B cell (primary cell): Measurements from ENCODE around the gene MS4A18. TPM values are rescaled to one million over a fixed set of nuclear protein-coding genes. Genes with fewer than 3 reads are reported as not detected.

Source experiments
- ATAC-seq: fragments of 200-7000 bp; cut with Tn5 transposase; one replicate; pipeline ENCODE4 v1.10.0; 2021; ENCODE audit warnings: low read depth, mild to moderate bottlenecking, moderate number of reproducible peaks, moderate library complexity
- CTCF ChIA-PET: fragments of 350-600 bp; sonication (Branson Sonifier 250); formaldehyde crosslinking; loops from one replicate; lab custom pipeline; 2021; ENCODE audit warnings: antibody characterized with exemption, inconsistent platforms; lab: Charles Lee
- POLR2A ChIA-PET: fragments of 350-600 bp; sonication (Branson Sonifier 250); formaldehyde crosslinking; loops from one replicate; lab custom pipeline; 2021; ENCODE audit warnings: antibody characterized with exemption; lab: Charles Lee
- DNase-seq: peaks from one replicate; pipeline ENCODE4 v3.0.0; 2013
- H2AFZ ChIP-seq: 2 replicates; pipeline ENCODE4 v1.6.1; 2012; ENCODE audit warnings: mild to moderate bottlenecking, low read depth, low read length; ENCODE audit not compliant: insufficient read depth, poor library complexity, severe bottlenecking
- H3K27ac ChIP-seq, 2 donors: 1 replicate in 1 of 2; 2 replicates in 1 of 2; pipeline ENCODE4 v1.5.1; 2012 to 2013; ENCODE audit warnings: low read length in 2 of 2, mild to moderate bottlenecking in 2 of 2, moderate library complexity in 1 of 2
- H3K27me3 ChIP-seq, 4 experiments: fragments of 200-600 bp in 1 of 4; sonication (generic) in 1 of 4; replicated peaks in 1 of 4; 1 replicate in 2 of 4; 2 replicates in 2 of 4; pipeline versions ENCODE4 v1.6.1 to v1.7.0; 2013 to 2016; ENCODE audit warnings: low read length in 3 of 4, mild to moderate bottlenecking in 2 of 4, mixed read lengths in 1 of 4, moderate library complexity in 1 of 4; ENCODE audit not compliant: insufficient read depth in 4 of 4, control insufficient read depth in 3 of 4; ENCODE audit errors: control extremely low read depth in 1 of 4
- H3K36me3 ChIP-seq, 2 experiments: replicated peaks in 1 of 2; 1 replicate in 1 of 2; 2 replicates in 1 of 2; pipeline versions ENCODE4 v1.6.1 to v1.7.1; 2013; ENCODE audit warnings: low read length in 1 of 2; ENCODE audit not compliant: insufficient read depth in 2 of 2, control insufficient read depth in 1 of 2; ENCODE audit errors: control extremely low read depth in 1 of 2, extremely low read depth in 1 of 2
- H3K4me1 ChIP-seq, 2 donors: fragments of 200-600 bp in 1 of 2; sonication (generic) in 1 of 2; 1 replicate in 1 of 2; 2 replicates in 1 of 2; pipeline versions ENCODE4 v1.5.1 to v1.6.1; 2013 to 2017; ENCODE audit warnings: low read length in 2 of 2; ENCODE audit not compliant: control insufficient read depth in 2 of 2, insufficient read depth in 2 of 2
- H3K4me2 ChIP-seq: replicated peaks from 2 replicates; pipeline ENCODE3; 2012; ENCODE audit warnings: mild to moderate bottlenecking, low read depth, low read length; ENCODE audit not compliant: poor library complexity, severe bottlenecking
- H3K4me3 ChIP-seq, 5 experiments: fragments of 200-600 bp in 1 of 5; sonication (generic) in 1 of 5; 1 replicate in 3 of 5; 2 replicates in 2 of 5; pipeline versions ENCODE4 v1.5.1 to v1.7.0; 2011 to 2016; ENCODE audit warnings: low read length in 4 of 5, mild to moderate bottlenecking in 4 of 5, low read depth in 2 of 5, control low read depth in 1 of 5, moderate library complexity in 1 of 5; ENCODE audit not compliant: insufficient read depth in 1 of 5; ENCODE audit errors: control extremely low read depth in 1 of 5, extremely low read depth in 1 of 5
- H3K79me2 ChIP-seq: fragments of 200-600 bp; sonication (generic); one replicate; pipeline ENCODE4 v1.6.0; 2016; ENCODE audit warnings: low read length; ENCODE audit not compliant: control insufficient read depth, insufficient read depth
- H3K9ac ChIP-seq: fragments of 200-600 bp; sonication (generic); 2 replicates; pipeline ENCODE4 v1.6.1; 2017; ENCODE audit warnings: mild to moderate bottlenecking, low read length, moderate library complexity
- H3K9me3 ChIP-seq, 3 donors: one replicate each; pipeline versions ENCODE4 v1.6.1 to v1.7.1; 2013; ENCODE audit warnings: low read length in 2 of 3; ENCODE audit not compliant: control insufficient read depth in 2 of 3, insufficient read depth in 1 of 3; ENCODE audit errors: control extremely low read depth in 1 of 3
- H4K20me1 ChIP-seq: 2 replicates; pipeline ENCODE4 v1.6.0; 2012; ENCODE audit warnings: mild to moderate bottlenecking, low read length; ENCODE audit not compliant: insufficient read depth, control insufficient read depth, poor library complexity, severe bottlenecking
- H3K27ac Mint-ChIP-seq: one replicate; pipeline ENCODE4 v1.8.0; 2021; ENCODE audit warnings: mixed read lengths
- H3K27me3 Mint-ChIP-seq: one replicate; pipeline ENCODE4 v1.8.0; 2021; ENCODE audit warnings: mixed read lengths
- H3K4me1 Mint-ChIP-seq: one replicate; pipeline ENCODE4 v1.8.0; 2021; ENCODE audit warnings: mixed read lengths
- H3K4me3 Mint-ChIP-seq: one replicate; pipeline ENCODE4 v1.8.0; 2021; ENCODE audit warnings: mixed read lengths
- H3K9me3 Mint-ChIP-seq: one replicate; pipeline ENCODE4 v1.8.0; 2022; ENCODE audit warnings: mixed read lengths; ENCODE audit not compliant: insufficient read depth
- CTCF ChIP-seq: fragments of 200-600 bp; IDR thresholded peaks from one replicate; pipeline ENCODE4 v1.8.0; 2022; ENCODE audit warnings: antibody characterized with exemption, mild to moderate bottlenecking
- EZH2 ChIP-seq: IDR thresholded peaks from 2 replicates; pipeline ENCODE4 v1.6.1; 2012; ENCODE audit warnings: borderline replicate concordance, low read depth, mild to moderate bottlenecking, moderate library complexity, low read length; ENCODE audit not compliant: insufficient read depth, poor library complexity, severe bottlenecking
- WGBS: methylation state at CpG from one replicate; pipeline ENCODE4 v1.1.5; 2013; ENCODE audit warnings: missing lambda C conversion rate; ENCODE audit not compliant: insufficient coverage; 5-methylcytosine and 5-hydroxymethylcytosine counted together
- intact Hi-C: fragments of 100-400 bp; cut with micrococcal nuclease; formaldehyde crosslinking; loops from one replicate; pipeline ENCODE4 v1.10.0; 2022
- polyA plus RNA-seq: library from polyadenylated mRNA; depleted of rRNA; stranded (reverse); fragments of >200 nt; gene quantifications from 2 replicates; pipeline ENCODE4 v1.2.3, GENCODE V29; 2012
- total RNA-seq, 2 donors: library from RNA; stranded (reverse); fragments of 120-200 nt in 1 of 2; gene quantifications; 1 replicate in 1 of 2; 2 replicates in 1 of 2; pipeline versions ENCODE4 v1.2.3 to v1.2.4, GENCODE V29; 2013 to 2022

The MS4A18 gene
- total and polyA plus RNA-seq, 2 donors (not counting 1 experiment from before 2014, with no cell fraction given) = not detected

- WGBS = no CpG with 5 or more reads among the region's 5 CpGs
- ChIA-PET CTCF (interaction anchor here (1.2 kb wide), 1 partner anchor 14 kb away, joined by 3 read pairs; no protein-coding TSS in a partner anchor), POLR2A (no interaction called here)
- no peak for TF ChIP-seq EZH2
- TF ChIP-seq CTCF = no peak
- H3K4me1 ChIP-seq = no peaks in the 10 kb centered on the region
- H3K9ac ChIP-seq = no peak overlapping the region
- H3K4me3 ChIP-seq = no peak overlapping the region
- no peak overlapping the region for H2AFZ ChIP-seq
- H3K79me2 ChIP-seq = no peaks in the 10 kb centered on the region
- no peak overlapping the region for H3K4me2 ChIP-seq
- peaks cover 0 to 4% (median 0%) of the 10 kb centered on the region in 4 experiments for H3K27me3 ChIP-seq
- ATAC-seq (no peak), DNase-seq (no peak)
- Mint-ChIP-seq H3K9me3 (no peaks in the 10 kb centered on the region), H3K27ac (no peak overlapping the region), H3K4me3 (no peak overlapping the region), H3K4me1 (no peaks in the 10 kb centered on the region), H3K27me3 (peaks cover 20% of the 10 kb centered on the region)
- intact Hi-C loops = no loop called here
- H3K9me3 ChIP-seq = no peaks in the 10 kb centered on the region
- no peaks in the 10 kb centered on the region for H4K20me1 ChIP-seq
- no peak overlapping the region for H3K27ac ChIP-seq
- H3K36me3 ChIP-seq = no peaks in the 10 kb centered on the region
Measured at GRCh38 chr11:60705895-60706294, 18.6 kb upstream of the MS4A18 start.

GRCh38 chr11:60706931-60707330 is 17.6 kb upstream of the MS4A18 start:
- Histone ChIP-seq H3K27ac (no peak overlapping the region), H3K4me3 (no peak overlapping the region), H3K9ac (no peak overlapping the region), H2AFZ (no peak overlapping the region), H3K4me2 (no peak overlapping the region), H3K79me2 (no peaks in the 10 kb centered on the region), H4K20me1 (no peaks in the 10 kb centered on the region), H3K4me1 (no peaks in the 10 kb centered on the region), H3K27me3 (peaks cover 0 to 4% (median 0%) of the 10 kb centered on the region in 4 experiments), H3K9me3 (no peaks in the 10 kb centered on the region), H3K36me3 (no peaks in the 10 kb centered on the region)
- CTCF ChIA-PET = interaction anchor here (1.2 kb wide), 1 partner anchor 14 kb away, joined by 3 read pairs; no protein-coding TSS in a partner anchor
- WGBS = 100% methylated on average over 1 of the region's 5 CpGs
- no peak for ATAC-seq
- intact Hi-C loops = no loop called here
- no peak for TF ChIP-seq EZH2
- TF ChIP-seq CTCF = no peak
- DNase-seq = no peak
- Mint-ChIP-seq H3K9me3 (no peaks in the 10 kb centered on the region), H3K4me3 (no peak overlapping the region), H3K4me1 (no peaks in the 10 kb centered on the region), H3K27ac (no peak overlapping the region), H3K27me3 (peaks cover 22% of the 10 kb centered on the region)
- POLR2A ChIA-PET = no interaction called here
